K562 (cell line): Measurements from ENCODE around the gene SLC12A3. TPM values are rescaled to one million over a fixed set of nuclear protein-coding genes. Genes with fewer than 3 reads are reported as not detected.

Experiments
- ATAC-seq: fragments of 200-7000 bp; cut with Tn5 transposase; 3 replicates; pipeline ENCODE4 v1.9.1; 2020; ENCODE audit warnings: moderate library complexity
- BruUV-seq: library from RNA; stranded (reverse); fragments of 400-500 nt; replicated peaks from 2 replicates; lab custom pipeline; 2021; lab: Mats Ljungman, UMichigan
- CTCF ChIA-PET: fragments of 300-600 bp; formaldehyde crosslinking; extraction: SDS; loops from one replicate; lab custom pipeline; 2021; ENCODE audit warnings: low intra/inter-chr PET ratio; lab: Yijun Ruan, JAX
- POLR2A ChIA-PET: fragments of 300-600, 350-650 bp; sonication (Branson Sonifier 250); formaldehyde crosslinking; extraction: SDS; loops from one replicate; lab custom pipeline; 2021; ENCODE audit warnings: antibody characterized with exemption, inconsistent platforms; lab: Yijun Ruan, JAX
- DNase-seq, 4 experiments: peaks; one replicate each; pipeline versions ENCODE4 v3.0.0 to v3.0.0-alpha.2; 2011 to 2018; ENCODE audit warnings: low spot score in 3 of 4, mixed read lengths in 3 of 4; ENCODE audit errors: extremely low read depth in 1 of 4
- FAIRE-seq: peaks from 2 replicates; lab custom pipeline; 2011; peaks lifted over from hg19 to GRCh38; lab: Jason Lieb, UNC
- H2AFZ ChIP-seq: 2 replicates; pipeline ENCODE4 v1.6.0; 2011; ENCODE audit warnings: low read depth, low read length, control low read depth, inconsistent platforms
- H3K27ac ChIP-seq: fragments of 200-600 bp; 3 replicates; pipeline ENCODE4 v1.8.0; 2011; ENCODE audit warnings: low read depth, mild to moderate bottlenecking, control low read depth, inconsistent platforms, low read length, moderate library complexity, mixed read lengths; ENCODE audit errors: extremely low read depth
- H3K27me3 ChIP-seq, 2 experiments: fragments of 300-600 bp in 1 of 2; 2 replicates in 1 of 2; 3 replicates in 1 of 2; pipeline versions ENCODE4 v1.6.0 to v1.8.0; 2011; ENCODE audit warnings: inconsistent platforms in 2 of 2, low read length in 2 of 2, mild to moderate bottlenecking in 1 of 2, mixed read lengths in 1 of 2, moderate library complexity in 1 of 2; ENCODE audit not compliant: control insufficient read depth in 2 of 2, insufficient read depth in 2 of 2
- H3K36me3 ChIP-seq: fragments of 300-600 bp; 3 replicates; pipeline ENCODE4 v1.8.0; 2011; ENCODE audit warnings: mild to moderate bottlenecking, low read length, inconsistent platforms; ENCODE audit not compliant: control insufficient read depth, insufficient read depth
- H3K4me1 ChIP-seq, 2 experiments: fragments of 200-600 bp in 1 of 2; replicated peaks in 1 of 2; 2 replicates in 1 of 2; 3 replicates in 1 of 2; pipeline versions ENCODE4 v1.5.1 to v1.8.0; 2011; ENCODE audit warnings: inconsistent platforms in 2 of 2, low read length in 2 of 2, mild to moderate bottlenecking in 1 of 2, mixed read lengths in 1 of 2, moderate library complexity in 1 of 2; ENCODE audit not compliant: control insufficient read depth in 2 of 2, insufficient read depth in 2 of 2
- H3K4me2 ChIP-seq: 2 replicates; pipeline ENCODE4 v1.6.1; 2011; ENCODE audit warnings: low read length, control low read depth, inconsistent platforms, mixed read lengths; ENCODE audit not compliant: insufficient read depth
- H3K4me3 ChIP-seq: fragments of 200-600 bp; sonication (generic), shearing (Covaris generic); 2 replicates; pipeline ENCODE4 v1.5.1; 2016; ENCODE audit warnings: control low read depth, inconsistent platforms
- H3K79me2 ChIP-seq: fragments of 200-600 bp; 3 replicates; pipeline ENCODE4 v1.8.0; 2011; ENCODE audit warnings: low read length, inconsistent platforms; ENCODE audit not compliant: control insufficient read depth, insufficient read depth
- H3K9ac ChIP-seq, 2 experiments: 2 replicates each; pipeline versions ENCODE4 v1.6.0 to v1.6.1; 2011; ENCODE audit warnings: low read depth in 2 of 2, low read length in 2 of 2, control low read depth in 1 of 2, inconsistent platforms in 1 of 2, mild to moderate bottlenecking in 1 of 2, mixed read lengths in 1 of 2; ENCODE audit not compliant: insufficient read depth in 1 of 2
- H3K9me1 ChIP-seq: one replicate; pipeline ENCODE4 v1.6.0; 2011; ENCODE audit warnings: inconsistent platforms, mild to moderate bottlenecking, low read length, moderate library complexity; ENCODE audit not compliant: control insufficient read depth, insufficient read depth
- H3K9me3 ChIP-seq: replicated peaks from 2 replicates; pipeline ENCODE4 v1.5.1; 2011; ENCODE audit warnings: low read depth, low read length, inconsistent platforms; ENCODE audit not compliant: control insufficient read depth, insufficient read depth
- H4K20me1 ChIP-seq: replicated peaks from 2 replicates; pipeline ENCODE4 v1.6.1; 2011; ENCODE audit warnings: low read length, inconsistent platforms, mixed read lengths; ENCODE audit not compliant: control insufficient read depth, insufficient read depth
- CHCHD3 ChIP-seq: fragments of 250-450 bp; sonication (Bioruptor Pico); IDR thresholded peaks from 2 replicates; pipeline ENCODE4 v2.1.2; 2022; ENCODE audit warnings: mild to moderate bottlenecking
- KHSRP ChIP-seq: fragments of 450-650 bp; IDR thresholded peaks from 2 replicates; pipeline ENCODE4 v1.6.1; 2017
- NFIC ChIP-seq: fragments of 450-650 bp; IDR thresholded peaks from 2 replicates; pipeline ENCODE4 v1.6.1; 2017; ENCODE audit warnings: mild to moderate bottlenecking, inconsistent platforms
- POLR2AphosphoS2 ChIP-seq: IDR thresholded peaks from 2 replicates; pipeline ENCODE4 v1.6.1; 2012; ENCODE audit warnings: low read length, improper control_type of control experiment
- SRF ChIP-seq, 2 experiments: fragments of 250-450, 450-650 bp in 1 of 2; sonication (Bioruptor Pico) in 1 of 2; sonication (generic) in 1 of 2; formaldehyde crosslinking; IDR thresholded peaks; 2 replicates each; pipeline versions ENCODE4 v1.5.0 to v1.5.1; 2020 to 2022; ENCODE audit warnings: mild to moderate bottlenecking in 1 of 2, missing genetic modification reagents in 1 of 2
- TOE1 ChIP-seq, 2 experiments: fragments of 450-650 bp in 1 of 2; sonication (generic) in 1 of 2; formaldehyde crosslinking in 1 of 2; IDR thresholded peaks; 2 replicates each; pipeline versions ENCODE4 v1.7.1 to v1.8.0; 2016 to 2022; ENCODE audit warnings: borderline replicate concordance in 2 of 2, mild to moderate bottlenecking in 2 of 2, antibody characterized with exemption in 1 of 2, inconsistent platforms in 1 of 2, low read depth in 1 of 2, missing genetic modification reagents in 1 of 2, moderate library complexity in 1 of 2
- WGBS: fragments of 100-300 bp; shearing (Covaris generic); methylation state at CpG from one replicate; pipeline ENCODE4 v1.1.6; 2016; ENCODE audit warnings: low coverage, mixed read lengths; ENCODE audit not compliant: insufficient coverage; ENCODE audit errors: missing lambda C conversion rate; 5-methylcytosine and 5-hydroxymethylcytosine counted together
- in situ Hi-C: fragments of 300-500 bp; cut with MboI; formaldehyde crosslinking; loops from 4 replicates; pipeline ENCODE4 v1.15.0; 2018; ENCODE audit warnings: inconsistent platforms, mixed read lengths
- intact Hi-C: fragments of 100-400 bp; cut with micrococcal nuclease; formaldehyde crosslinking; loops from 2 replicates; pipeline ENCODE4 v1.14.2; 2022
- polyA plus RNA-seq, 8 experiments: library from polyadenylated mRNA; depleted of rRNA in 4 of 8; stranded (reverse) in 5 of 8; unstranded in 3 of 8; fragments of >200 nt; fragmentation: Nextera tagmentation in 2 of 8; fragmentation: Illumina TruSeq in 1 of 8; extraction: Ambion mirVana in 2 of 8; extraction: Trizol in 1 of 8; gene quantifications; 2 replicates each; pipeline versions ENCODE4 v1.2.1 to v1.2.3, GENCODE V29; 2011 to 2014; ENCODE audit warnings: inconsistent platforms in 1 of 8, missing spikeins in 1 of 8
- total RNA-seq, 7 experiments: library from RNA; depleted of rRNA in 6 of 7; stranded (reverse); fragments of >200 nt in 6 of 7; fragmentation: Illumina TruSeq in 2 of 7; extraction: Trizol in 2 of 7; gene quantifications; 2 replicates each; pipeline versions ENCODE4 v1.2.1 to v1.2.3, GENCODE V29; 2011 to 2021; ENCODE audit warnings: low replicate concordance in 1 of 7
- TF ChIP-seq, protein P1 (sequence below), 2 experiments: fragments of 450-650 bp; formaldehyde crosslinking in 1 of 2; IDR thresholded peaks; 2 replicates each; pipeline versions ENCODE4 v1.4.0 to v1.6.1; 2014 to 2020; ENCODE audit warnings: mild to moderate bottlenecking in 2 of 2, borderline replicate concordance in 1 of 2, low read depth in 1 of 2
- TF ChIP-seq, protein P2 (sequence below): fragments of 250-450 bp; sonication (Bioruptor Pico); IDR thresholded peaks from 2 replicates; pipeline ENCODE4 v1.8.0; 2022; ENCODE audit warnings: inconsistent platforms
- TF ChIP-seq, protein P3 (sequence below): fragments of 450-650 bp; formaldehyde crosslinking; IDR thresholded peaks from 2 replicates; pipeline ENCODE4 v1.4.0; 2022; ENCODE audit warnings: mild to moderate bottlenecking, moderate library complexity

Gene SLC12A3
- total and polyA plus RNA-seq, 9 of the 15 experiments (the other 6 are each of a cell fraction or from before 2014, with no cell fraction given) = not detected

DNA sequence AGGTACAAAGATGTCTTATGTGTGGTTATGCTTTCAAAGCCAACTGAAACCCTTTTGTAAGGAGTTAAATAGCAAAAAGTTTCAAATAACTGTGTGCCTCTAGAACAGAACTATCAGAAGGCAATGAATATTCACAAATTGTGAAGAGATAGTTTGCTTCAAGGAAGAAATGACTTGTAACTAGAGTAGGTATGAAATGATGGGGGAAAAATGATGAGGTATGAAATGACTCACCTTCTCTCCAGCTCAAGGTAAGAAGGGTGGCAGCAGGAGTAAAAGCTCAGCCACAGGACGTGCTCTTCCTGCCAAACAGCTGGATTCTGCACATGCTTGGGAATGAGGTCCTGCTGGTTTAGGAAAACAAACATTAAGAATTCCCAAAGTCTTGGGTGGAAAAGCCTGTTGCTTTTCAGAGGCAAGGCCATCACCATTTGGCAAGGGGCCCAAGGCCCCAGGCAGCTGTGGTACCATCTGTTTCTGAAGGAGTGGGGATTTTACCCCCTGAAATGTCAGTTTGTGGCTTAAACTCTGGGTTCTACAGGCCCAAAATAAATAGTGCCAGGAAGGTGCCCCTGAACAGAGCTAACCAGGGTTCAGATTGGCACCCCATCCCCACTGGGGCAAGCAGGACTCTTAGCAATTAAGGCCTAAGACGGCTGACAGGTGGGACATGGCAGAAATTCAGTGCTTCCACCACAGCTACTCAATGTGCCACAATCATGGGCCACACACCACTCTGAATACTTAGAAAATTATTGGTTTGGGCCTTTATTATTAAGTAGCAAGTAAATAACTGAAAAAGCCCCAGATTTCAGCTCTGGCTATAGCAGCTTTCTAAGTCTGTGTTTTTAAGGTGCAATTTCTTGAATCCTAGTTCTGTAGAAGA lies 80.2 kb downstream of the SLC12A3 start:
- intact Hi-C loops (no loop called here), in situ Hi-C loops (no loop called here)
- Histone ChIP-seq H3K4me2 (no peak overlapping the region), H2AFZ (no peak overlapping the region), H3K36me3 (peaks cover 50% of the 10 kb centered on the region), H3K9me1 (no peaks in the 10 kb centered on the region), H3K9ac (no peak overlapping the region), H3K79me2 (no peaks in the 10 kb centered on the region), H3K9me3 (no peaks in the 10 kb centered on the region), H4K20me1 (peaks cover 6% of the 10 kb centered on the region; the same call in 1 of the 2 replicates), H3K4me3 (no peak overlapping the region), H3K27ac (no peak overlapping the region), H3K4me1 (no peaks in the 10 kb centered on the region), H3K27me3 (no peaks in the 10 kb centered on the region)
- ChIA-PET CTCF (no interaction called here), POLR2A (interaction anchor here (0.6 to 8.4 kb wide), 10 partner anchors 9 to 470 kb away, joined by 3 to 102 read pairs (median 3); partner anchors contain the start of gene HERPUD1)
- peak; percentile 26 for ATAC-seq
- no TSS peak for BruUV-seq
- DNase-seq = no peak
- 83% methylated on average over 2 of the region's 2 CpGs for WGBS
- FAIRE-seq = no peak
- TF ChIP-seq, protein P1, sequence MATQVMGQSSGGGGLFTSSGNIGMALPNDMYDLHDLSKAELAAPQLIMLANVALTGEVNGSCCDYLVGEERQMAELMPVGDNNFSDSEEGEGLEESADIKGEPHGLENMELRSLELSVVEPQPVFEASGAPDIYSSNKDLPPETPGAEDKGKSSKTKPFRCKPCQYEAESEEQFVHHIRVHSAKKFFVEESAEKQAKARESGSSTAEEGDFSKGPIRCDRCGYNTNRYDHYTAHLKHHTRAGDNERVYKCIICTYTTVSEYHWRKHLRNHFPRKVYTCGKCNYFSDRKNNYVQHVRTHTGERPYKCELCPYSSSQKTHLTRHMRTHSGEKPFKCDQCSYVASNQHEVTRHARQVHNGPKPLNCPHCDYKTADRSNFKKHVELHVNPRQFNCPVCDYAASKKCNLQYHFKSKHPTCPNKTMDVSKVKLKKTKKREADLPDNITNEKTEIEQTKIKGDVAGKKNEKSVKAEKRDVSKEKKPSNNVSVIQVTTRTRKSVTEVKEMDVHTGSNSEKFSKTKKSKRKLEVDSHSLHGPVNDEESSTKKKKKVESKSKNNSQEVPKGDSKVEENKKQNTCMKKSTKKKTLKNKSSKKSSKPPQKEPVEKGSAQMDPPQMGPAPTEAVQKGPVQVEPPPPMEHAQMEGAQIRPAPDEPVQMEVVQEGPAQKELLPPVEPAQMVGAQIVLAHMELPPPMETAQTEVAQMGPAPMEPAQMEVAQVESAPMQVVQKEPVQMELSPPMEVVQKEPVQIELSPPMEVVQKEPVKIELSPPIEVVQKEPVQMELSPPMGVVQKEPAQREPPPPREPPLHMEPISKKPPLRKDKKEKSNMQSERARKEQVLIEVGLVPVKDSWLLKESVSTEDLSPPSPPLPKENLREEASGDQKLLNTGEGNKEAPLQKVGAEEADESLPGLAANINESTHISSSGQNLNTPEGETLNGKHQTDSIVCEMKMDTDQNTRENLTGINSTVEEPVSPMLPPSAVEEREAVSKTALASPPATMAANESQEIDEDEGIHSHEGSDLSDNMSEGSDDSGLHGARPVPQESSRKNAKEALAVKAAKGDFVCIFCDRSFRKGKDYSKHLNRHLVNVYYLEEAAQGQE (IDR thresholded peaks at IDR 0.05; ENCODE audit: borderline replicate concordance) = no peak
- TF ChIP-seq, protein P1 (CRISPR knock-in tag; IDR thresholded peaks at IDR 0.05; ENCODE audit: low read depth) = no peak
- TF ChIP-seq POLR2AphosphoS2 (peak; percentile 75), CHCHD3 (no peak), SRF (CRISPR knock-in tag; IDR thresholded peaks at IDR 0.05) (peak in 1 of 2 experiments; percentile 22; a peak in 1 of 4 replicates), KHSRP (peak; percentile 56; the same call in 1 of the 2 replicates), NFIC (peak; percentile 53), TOE1 (IDR thresholded peaks at IDR 0.05; ENCODE audit: borderline replicate concordance) (no peak), TOE1 (CRISPR knock-in tag; IDR thresholded peaks at IDR 0.05; ENCODE audit: borderline replicate concordance, low read depth) (no peak)
- TF ChIP-seq, protein P2, sequence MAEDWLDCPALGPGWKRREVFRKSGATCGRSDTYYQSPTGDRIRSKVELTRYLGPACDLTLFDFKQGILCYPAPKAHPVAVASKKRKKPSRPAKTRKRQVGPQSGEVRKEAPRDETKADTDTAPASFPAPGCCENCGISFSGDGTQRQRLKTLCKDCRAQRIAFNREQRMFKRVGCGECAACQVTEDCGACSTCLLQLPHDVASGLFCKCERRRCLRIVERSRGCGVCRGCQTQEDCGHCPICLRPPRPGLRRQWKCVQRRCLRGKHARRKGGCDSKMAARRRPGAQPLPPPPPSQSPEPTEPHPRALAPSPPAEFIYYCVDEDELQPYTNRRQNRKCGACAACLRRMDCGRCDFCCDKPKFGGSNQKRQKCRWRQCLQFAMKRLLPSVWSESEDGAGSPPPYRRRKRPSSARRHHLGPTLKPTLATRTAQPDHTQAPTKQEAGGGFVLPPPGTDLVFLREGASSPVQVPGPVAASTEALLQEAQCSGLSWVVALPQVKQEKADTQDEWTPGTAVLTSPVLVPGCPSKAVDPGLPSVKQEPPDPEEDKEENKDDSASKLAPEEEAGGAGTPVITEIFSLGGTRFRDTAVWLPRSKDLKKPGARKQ = no peak
- TF ChIP-seq, protein P3, sequence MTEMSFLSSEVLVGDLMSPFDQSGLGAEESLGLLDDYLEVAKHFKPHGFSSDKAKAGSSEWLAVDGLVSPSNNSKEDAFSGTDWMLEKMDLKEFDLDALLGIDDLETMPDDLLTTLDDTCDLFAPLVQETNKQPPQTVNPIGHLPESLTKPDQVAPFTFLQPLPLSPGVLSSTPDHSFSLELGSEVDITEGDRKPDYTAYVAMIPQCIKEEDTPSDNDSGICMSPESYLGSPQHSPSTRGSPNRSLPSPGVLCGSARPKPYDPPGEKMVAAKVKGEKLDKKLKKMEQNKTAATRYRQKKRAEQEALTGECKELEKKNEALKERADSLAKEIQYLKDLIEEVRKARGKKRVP (CRISPR knock-in tag) = peak; percentile 11; the same call in 1 of the 2 replicates
